H9 (cell line): Measurements from ENCODE around the gene ZDHHC11. TPM values are rescaled to one million over a fixed set of nuclear protein-coding genes. Genes with fewer than 3 reads are reported as not detected.
"Not testable (repeated sequence)": the region's sequence is repeated elsewhere in the genome, so short reads cannot be mapped to it uniquely, and the experiment has no call there.

ENCODE experiments used
- DNase-seq: peaks from one replicate; pipeline ENCODE4 v3.0.0-alpha.2; 2017
- H2AFZ ChIP-seq: one replicate; pipeline ENCODE4 v1.6.1; 2013; ENCODE audit warnings: mild to moderate bottlenecking, low read length, control low read depth, moderate library complexity
- H2AK5ac ChIP-seq: 2 replicates; pipeline ENCODE4 v1.6.1; 2013; ENCODE audit warnings: low read length, control low read depth, mixed read lengths; ENCODE audit not compliant: insufficient read length
- H2BK120ac ChIP-seq: one replicate; pipeline ENCODE4 v1.6.1; 2013; ENCODE audit warnings: low read depth, mild to moderate bottlenecking, low read length, control low read depth, inconsistent platforms; ENCODE audit not compliant: poor library complexity, severe bottlenecking
- H2BK12ac ChIP-seq: 2 replicates; pipeline ENCODE4 v1.6.1; 2013; ENCODE audit warnings: low read length, control low read depth, mixed read lengths, low read depth; ENCODE audit not compliant: insufficient read length
- H2BK15ac ChIP-seq: 2 replicates; pipeline ENCODE4 v1.6.1; 2013; ENCODE audit warnings: low read depth, low read length, control low read depth
- H2BK20ac ChIP-seq: one replicate; pipeline ENCODE4 v1.6.1; 2013; ENCODE audit warnings: low read depth, mild to moderate bottlenecking, low read length, control low read depth, inconsistent platforms; ENCODE audit not compliant: poor library complexity, severe bottlenecking
- H2BK5ac ChIP-seq: 2 replicates; pipeline ENCODE4 v1.6.1; 2013; ENCODE audit warnings: low read length, control low read depth, mixed read lengths; ENCODE audit not compliant: insufficient read length
- H3K14ac ChIP-seq: 2 replicates; pipeline ENCODE4 v1.6.1; 2013; ENCODE audit warnings: low read length, control low read depth; ENCODE audit not compliant: insufficient read depth
- H3K18ac ChIP-seq: 2 replicates; pipeline ENCODE4 v1.6.1; 2013; ENCODE audit warnings: low read depth, mild to moderate bottlenecking, mixed read lengths, low read length, control low read depth; ENCODE audit not compliant: insufficient read length
- H3K23ac ChIP-seq: 2 replicates; pipeline ENCODE4 v1.6.1; 2013; ENCODE audit warnings: low read length, control low read depth, mixed read lengths, low read depth; ENCODE audit not compliant: insufficient read length
- H3K23me2 ChIP-seq: 2 replicates; pipeline ENCODE4 v1.6.1; 2013; ENCODE audit warnings: low read depth, mild to moderate bottlenecking, mixed read lengths, low read length, control low read depth; ENCODE audit not compliant: insufficient read length, poor library complexity, severe bottlenecking
- H3K27ac ChIP-seq: 2 replicates; pipeline ENCODE4 v1.5.1; 2013; ENCODE audit warnings: low read length, control low read depth, mixed read lengths, low read depth; ENCODE audit not compliant: insufficient read length
- H3K27me3 ChIP-seq: 2 replicates; pipeline ENCODE4 v1.6.1; 2013; ENCODE audit warnings: low read length, control low read depth, inconsistent platforms; ENCODE audit not compliant: insufficient read depth
- H3K4ac ChIP-seq: 2 replicates; pipeline ENCODE4 v1.6.1; 2013; ENCODE audit warnings: low read depth, mild to moderate bottlenecking, control low read depth, inconsistent platforms, low read length, moderate library complexity
- H3K4me1 ChIP-seq: 2 replicates; pipeline ENCODE4 v1.6.1; 2013; ENCODE audit warnings: low read length, control low read depth, inconsistent platforms; ENCODE audit not compliant: insufficient read depth
- H3K4me2 ChIP-seq: 2 replicates; pipeline ENCODE4 v1.6.1; 2013; ENCODE audit warnings: low read length, control low read depth, mixed read lengths; ENCODE audit not compliant: insufficient read length, insufficient read depth
- H3K56ac ChIP-seq: 2 replicates; pipeline ENCODE4 v1.6.1; 2013; ENCODE audit warnings: low read depth, mild to moderate bottlenecking, mixed read lengths, low read length, control low read depth; ENCODE audit not compliant: insufficient read length
- H3K79me1 ChIP-seq: 2 replicates; pipeline ENCODE4 v1.6.1; 2013; ENCODE audit warnings: low read depth, mild to moderate bottlenecking, moderate library complexity, low read length, control low read depth, inconsistent platforms; ENCODE audit not compliant: insufficient read depth, poor library complexity, severe bottlenecking
- H3K79me2 ChIP-seq: 2 replicates; pipeline ENCODE4 v1.6.1; 2013; ENCODE audit warnings: low read length, control low read depth, inconsistent platforms; ENCODE audit not compliant: insufficient read depth
- H3K9ac ChIP-seq: 2 replicates; pipeline ENCODE4 v1.6.1; 2013; ENCODE audit warnings: low read length, control low read depth, mixed read lengths; ENCODE audit not compliant: insufficient read length; ENCODE audit errors: extremely low read depth
- H3K9me3 ChIP-seq: one replicate; pipeline ENCODE4 v1.6.1; 2013; ENCODE audit warnings: low read depth, low read length, inconsistent platforms; ENCODE audit not compliant: control insufficient read depth
- H3T11ph ChIP-seq: one replicate; pipeline ENCODE4 v1.6.1; 2013; ENCODE audit warnings: mild to moderate bottlenecking, low read length, control low read depth, inconsistent platforms
- H4K20me1 ChIP-seq: one replicate; pipeline ENCODE4 v1.6.1; 2013; ENCODE audit not compliant: control insufficient read depth, insufficient read length, insufficient read depth
- H4K5ac ChIP-seq: 2 replicates; pipeline ENCODE4 v1.6.1; 2013; ENCODE audit warnings: low read depth, mild to moderate bottlenecking, mixed read lengths, low read length, control low read depth; ENCODE audit not compliant: insufficient read length
- H4K8ac ChIP-seq: replicated peaks from 2 replicates; pipeline ENCODE4 v1.6.1; 2013; ENCODE audit warnings: low read length, control low read depth, mixed read lengths, low read depth; ENCODE audit not compliant: insufficient read length
- H4K91ac ChIP-seq: 2 replicates; pipeline ENCODE4 v1.6.1; 2013; ENCODE audit warnings: low read depth, mild to moderate bottlenecking, moderate library complexity, mixed read lengths, low read length, control low read depth; ENCODE audit not compliant: insufficient read length
- H3K27ac Mint-ChIP-seq, 3 experiments: 2 replicates in 2 of 3; 3 replicates in 1 of 3; pipeline ENCODE4 v1.8.0; 2020 to 2021; ENCODE audit warnings: mixed read lengths in 3 of 3, mild to moderate bottlenecking in 1 of 3, moderate library complexity in 1 of 3
- H3K27me3 Mint-ChIP-seq: 2 replicates; pipeline ENCODE4 v1.8.0; 2021; ENCODE audit warnings: low read depth, mild to moderate bottlenecking, moderate library complexity, mixed read lengths
- H3K36me3 Mint-ChIP-seq, 3 experiments: 2 replicates in 2 of 3; 3 replicates in 1 of 3; pipeline ENCODE4 v1.8.0; 2020 to 2021; ENCODE audit warnings: low read depth in 3 of 3, mixed read lengths in 3 of 3; ENCODE audit not compliant: insufficient read depth in 1 of 3
- H3K4me1 Mint-ChIP-seq, 2 experiments: 2 replicates each; pipeline ENCODE4 v1.8.0; 2020; ENCODE audit warnings: mixed read lengths in 2 of 2
- H3K4me3 Mint-ChIP-seq, 2 experiments: 2 replicates in 1 of 2; 3 replicates in 1 of 2; pipeline ENCODE4 v1.8.0; 2020 to 2021; ENCODE audit warnings: mild to moderate bottlenecking in 2 of 2, mixed read lengths in 2 of 2, moderate library complexity in 1 of 2
- H3K9me3 Mint-ChIP-seq, 2 experiments: 2 replicates in 1 of 2; 3 replicates in 1 of 2; pipeline ENCODE4 v1.8.0; 2020; ENCODE audit warnings: mild to moderate bottlenecking in 2 of 2, mixed read lengths in 2 of 2, moderate library complexity in 1 of 2
- WGBS: extraction: QIAGEN DNeasy Blood & Tissue Kit; methylation state at CpG from one replicate; pipeline ENCODE4 v1.1.7; 2013; ENCODE audit warnings: missing lambda C conversion rate, low lambda C conversion rate, mixed read lengths; ENCODE audit not compliant: insufficient read length; ENCODE audit errors: extremely low coverage; 5-methylcytosine and 5-hydroxymethylcytosine counted together
- total RNA-seq: library from RNA; stranded (reverse); gene quantifications from 2 replicates; pipeline ENCODE4 v1.2.1, GENCODE V29; 2021

ZDHHC11 gene
- total RNA-seq, 1 experiment from 2014 or later, result 37.6 TPM

GRCh38 chr5:835933-836612 lies 14.7 kb downstream of the ZDHHC11 start:
- H2BK120ac ChIP-seq, H3K27me3 ChIP-seq, H3K56ac ChIP-seq, H4K8ac ChIP-seq, H3K4ac ChIP-seq, H4K5ac ChIP-seq, H2BK12ac ChIP-seq, H3K23me2 ChIP-seq, H3K4me1 ChIP-seq, H2BK15ac ChIP-seq, DNase-seq, H2BK20ac ChIP-seq, H3K27me3 Mint-ChIP-seq, H3K4me3 Mint-ChIP-seq, H3K9ac ChIP-seq, H2BK5ac ChIP-seq, H3K4me1 Mint-ChIP-seq, H3K4me2 ChIP-seq, H3K18ac ChIP-seq, H3K27ac ChIP-seq, H3K36me3 Mint-ChIP-seq, H3K27ac Mint-ChIP-seq, H4K91ac ChIP-seq, H2AK5ac ChIP-seq, H4K20me1 ChIP-seq, H3K79me1 ChIP-seq, H3K79me2 ChIP-seq, H3K23ac ChIP-seq, H2AFZ ChIP-seq, H3K9me3 ChIP-seq, H3K9me3 Mint-ChIP-seq, H3T11ph ChIP-seq, H3K14ac ChIP-seq: not testable (repeated sequence)
- WGBS, result no CpG with 5 or more reads among the region's 7 CpGs

- not testable (repeated sequence) for DNase-seq, H2BK15ac ChIP-seq, H3T11ph ChIP-seq, H3K56ac ChIP-seq, H3K27ac Mint-ChIP-seq, H3K79me2 ChIP-seq, H3K4me1 Mint-ChIP-seq, H3K79me1 ChIP-seq, H2BK120ac ChIP-seq, H4K8ac ChIP-seq, H3K36me3 Mint-ChIP-seq, H3K9me3 ChIP-seq, H2BK20ac ChIP-seq, H2AK5ac ChIP-seq, H3K4me3 Mint-ChIP-seq, H3K14ac ChIP-seq, H3K27me3 ChIP-seq, H3K27ac ChIP-seq, H3K18ac ChIP-seq, H2BK12ac ChIP-seq, H3K4me2 ChIP-seq, H4K20me1 ChIP-seq, H4K5ac ChIP-seq, H3K23me2 ChIP-seq, H3K23ac ChIP-seq, H3K9ac ChIP-seq, H3K4ac ChIP-seq, H4K91ac ChIP-seq, H3K9me3 Mint-ChIP-seq, H3K27me3 Mint-ChIP-seq, H2AFZ ChIP-seq, H3K4me1 ChIP-seq, H2BK5ac ChIP-seq
- no CpG with 5 or more reads among the region's 2 CpGs for WGBS
These were observed 16.8 kb downstream of the ZDHHC11 start for GRCh38 chr5:834013-834412.
